Sigmoid colon (tissue), 7 donors: ENCODE data around the gene ZNF248. TPM values are rescaled to one million over a fixed set of nuclear protein-coding genes. Genes with fewer than 3 reads are reported as not detected.
"Not testable (repeated sequence)": the region's sequence is repeated elsewhere in the genome, so short reads cannot be mapped to it uniquely, and the experiment has no call there.

Experiments
- DNase-seq: peaks from one replicate; pipeline ENCODE4 v3.0.0-alpha.2; 2019
- H3K27ac ChIP-seq, 4 donors: fragments of 200-600 bp; sonication (generic); one replicate each; pipeline ENCODE4 v1.5.1; 2016 to 2019; ENCODE audit warnings: mild to moderate bottlenecking in 1 of 4
- H3K27me3 ChIP-seq, 3 donors: fragments of 200-600 bp; sonication (generic); one replicate each; pipeline ENCODE4 v1.5.1; 2019; ENCODE audit warnings: mild to moderate bottlenecking in 1 of 3
- H3K36me3 ChIP-seq, 4 donors: fragments of 200-600 bp; sonication (generic); one replicate each; pipeline ENCODE4 v1.5.1; 2016 to 2019
- H3K4me1 ChIP-seq, 4 donors: fragments of 200-600 bp; sonication (generic); one replicate each; pipeline ENCODE4 v1.5.1; 2017 to 2019
- H3K4me3 ChIP-seq, 4 donors: fragments of 200-600 bp; sonication (generic); one replicate each; pipeline ENCODE4 v1.5.1; 2017 to 2019; ENCODE audit warnings: mild to moderate bottlenecking in 2 of 4, moderate library complexity in 1 of 4
- H3K9me3 ChIP-seq, 4 donors: fragments of 200-600 bp in 3 of 4; sonication (generic) in 3 of 4; one replicate each; pipeline versions ENCODE4 v1.5.1 to v1.6.1; 2013 to 2019
- EP300 ChIP-seq, 4 donors: sonication (generic); formaldehyde crosslinking; IDR thresholded peaks; one replicate each; pipeline ENCODE4 v1.6.1; 2017; ENCODE audit warnings: antibody characterized with exemption in 4 of 4
- POLR2A ChIP-seq, 2 donors: fragments of 450-650 bp; IDR thresholded peaks; one replicate each; pipeline ENCODE4 v1.6.1; 2016; ENCODE audit warnings: antibody characterized with exemption in 2 of 2, mild to moderate bottlenecking in 2 of 2, moderate library complexity in 2 of 2
- POLR2AphosphoS5 ChIP-seq, 4 donors: sonication (generic); formaldehyde crosslinking; IDR thresholded peaks; one replicate each; pipeline ENCODE4 v1.6.1; 2017; ENCODE audit warnings: antibody characterized with exemption in 4 of 4
- WGBS, 2 donors: extraction: QIAGEN DNeasy Blood & Tissue Kit; methylation state at CpG; one replicate each; pipeline ENCODE4 v1.1.7; 2013; 5-methylcytosine and 5-hydroxymethylcytosine counted together
- intact Hi-C: fragments of 100-400 bp; cut with DNase I; formaldehyde crosslinking; loops from one replicate; pipeline ENCODE4 v1.15.1; 2023
- polyA plus RNA-seq, 3 donors: library from polyadenylated mRNA; stranded (reverse); fragments of 200-250 nt; gene quantifications; one replicate each; pipeline ENCODE4 v1.2.3, GENCODE V29; 2013
- total RNA-seq, 4 donors: library from RNA; depleted of rRNA; stranded (reverse); fragments of >200 nt; gene quantifications; one replicate each; pipeline ENCODE4 v1.1.0, GENCODE V29; 2016
- TF ChIP-seq, protein P1 (sequence below), 4 experiments: fragments of 450-650 bp in 3 of 4; fragments of 200-600 bp in 1 of 4; IDR thresholded peaks; one replicate each; pipeline ENCODE4 v1.5.1; 2016 to 2019; ENCODE audit warnings: antibody characterized with exemption in 4 of 4, mild to moderate bottlenecking in 3 of 4, moderate library complexity in 2 of 4
- donor health status: healthy with polysubstance abuse.
- donor health status: Bipolar disorder and iron deficiency.
- donor health status: healthy.

The ZNF248 gene
- total and polyA plus RNA-seq, 7 donors: 1.8 to 46.4 (median 40.2) TPM

DNA sequence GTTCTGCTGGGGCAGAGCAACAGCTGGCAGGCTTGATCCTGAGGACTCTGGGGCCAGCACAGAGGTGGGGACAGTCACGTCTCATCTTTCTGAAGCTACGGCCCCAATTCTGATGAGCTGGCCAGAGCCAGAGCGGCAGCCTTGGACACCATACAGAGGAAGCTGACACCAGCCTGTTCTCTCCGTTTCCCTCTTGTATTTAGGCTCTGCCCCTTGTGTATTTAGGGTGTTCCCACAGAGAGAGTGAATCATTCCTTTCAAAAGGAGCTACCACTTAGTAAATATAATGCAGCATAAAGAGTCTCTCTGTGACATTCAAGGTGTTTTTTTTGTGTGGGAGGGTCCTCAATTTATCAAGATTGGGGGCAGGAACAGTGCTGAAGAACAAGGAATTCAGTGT lies 109.2 kb downstream of the ZNF248 start:
- no peak overlapping the region for H3K27ac ChIP-seq
- TF ChIP-seq, protein P1, sequence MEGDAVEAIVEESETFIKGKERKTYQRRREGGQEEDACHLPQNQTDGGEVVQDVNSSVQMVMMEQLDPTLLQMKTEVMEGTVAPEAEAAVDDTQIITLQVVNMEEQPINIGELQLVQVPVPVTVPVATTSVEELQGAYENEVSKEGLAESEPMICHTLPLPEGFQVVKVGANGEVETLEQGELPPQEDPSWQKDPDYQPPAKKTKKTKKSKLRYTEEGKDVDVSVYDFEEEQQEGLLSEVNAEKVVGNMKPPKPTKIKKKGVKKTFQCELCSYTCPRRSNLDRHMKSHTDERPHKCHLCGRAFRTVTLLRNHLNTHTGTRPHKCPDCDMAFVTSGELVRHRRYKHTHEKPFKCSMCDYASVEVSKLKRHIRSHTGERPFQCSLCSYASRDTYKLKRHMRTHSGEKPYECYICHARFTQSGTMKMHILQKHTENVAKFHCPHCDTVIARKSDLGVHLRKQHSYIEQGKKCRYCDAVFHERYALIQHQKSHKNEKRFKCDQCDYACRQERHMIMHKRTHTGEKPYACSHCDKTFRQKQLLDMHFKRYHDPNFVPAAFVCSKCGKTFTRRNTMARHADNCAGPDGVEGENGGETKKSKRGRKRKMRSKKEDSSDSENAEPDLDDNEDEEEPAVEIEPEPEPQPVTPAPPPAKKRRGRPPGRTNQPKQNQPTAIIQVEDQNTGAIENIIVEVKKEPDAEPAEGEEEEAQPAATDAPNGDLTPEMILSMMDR (IDR thresholded peaks at IDR 0.05): no peak
- TF ChIP-seq EP300 (IDR thresholded peaks at IDR 0.05) (no peak), POLR2A (IDR thresholded peaks at IDR 0.05) (no peak), POLR2AphosphoS5 (IDR thresholded peaks at IDR 0.05) (no peak)
- DNase-seq: no peak
- H3K27me3 ChIP-seq: no peaks in the 10 kb centered on the region
- no peak overlapping the region for H3K4me3 ChIP-seq
- no peaks in the 10 kb centered on the region for H3K4me1 ChIP-seq
- intact Hi-C loops: no loop called here
- peaks cover 0 to 8% (median 0%) of the 10 kb centered on the region in 4 donors for H3K9me3 ChIP-seq
- WGBS, 2 donors: 78 to 83% methylated on average over 4 of the region's 4 CpGs
- no peaks in the 10 kb centered on the region for H3K36me3 ChIP-seq

DNA sequence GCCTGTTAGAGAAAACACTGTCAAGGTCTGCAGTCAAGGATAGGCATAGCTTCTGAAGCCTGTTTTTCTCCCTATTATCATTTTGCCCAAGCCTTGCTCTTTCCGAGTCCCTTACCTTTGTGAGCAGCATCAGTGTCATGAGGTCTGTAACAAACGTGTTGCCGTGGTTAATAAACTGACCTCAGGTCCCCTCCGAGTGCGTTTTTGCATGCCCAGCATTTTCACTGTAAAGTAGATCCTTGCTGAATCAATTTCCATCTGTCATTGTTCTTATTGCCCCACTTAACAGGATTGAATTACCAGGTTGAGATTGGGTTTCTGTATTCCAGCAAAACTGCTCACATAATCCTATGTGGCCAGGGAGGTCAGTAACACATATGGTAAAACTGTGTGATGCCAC lies 110.3 kb downstream of the ZNF248 start:
- peaks cover 0 to 5% (median 0%) of the 10 kb centered on the region in 4 donors for H3K9me3 ChIP-seq
- no peak for DNase-seq
- no peak overlapping the region for H3K27ac ChIP-seq
- no peaks in the 10 kb centered on the region for H3K4me1 ChIP-seq
- no peaks in the 10 kb centered on the region for H3K27me3 ChIP-seq
- intact Hi-C loops: no loop called here
- 78 to 80% methylated on average over 5 of the region's 5 CpGs for whole genome bisulfite sequencing, 2 donors
- H3K4me3 ChIP-seq: no peak overlapping the region
- TF ChIP-seq POLR2A (IDR thresholded peaks at IDR 0.05): no peak
- H3K36me3 ChIP-seq: no peaks in the 10 kb centered on the region

DNA sequence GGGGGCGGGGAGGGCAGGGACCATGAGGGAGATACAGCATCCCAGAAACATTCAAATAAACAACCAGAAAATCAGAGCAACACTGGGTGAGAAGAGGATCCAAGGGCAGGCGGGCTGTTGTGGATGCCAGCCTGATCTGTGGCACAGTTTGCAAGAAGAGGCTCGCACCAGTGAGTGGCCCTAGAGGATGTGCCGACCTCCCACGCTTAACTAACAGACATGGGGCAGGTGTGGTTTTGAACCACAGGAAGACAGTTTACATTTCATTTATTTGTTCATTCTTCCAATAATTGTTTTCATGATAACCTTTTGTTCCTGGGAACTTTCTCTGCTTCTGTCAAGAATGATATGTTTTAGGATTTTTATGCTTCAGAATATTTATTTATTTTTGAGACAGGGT lies 115.6 kb downstream of the ZNF248 start:
- no peak for TF ChIP-seq EP300 (IDR thresholded peaks at IDR 0.05)
- no peak for TF ChIP-seq POLR2A (IDR thresholded peaks at IDR 0.05)
- no peak for TF ChIP-seq POLR2AphosphoS5 (IDR thresholded peaks at IDR 0.05)
- TF ChIP-seq, protein P1 (IDR thresholded peaks at IDR 0.05): no peak
- intact Hi-C loops: no loop called here
- Histone ChIP-seq H3K27me3 (no peaks in the 10 kb centered on the region), H3K36me3 (no peaks in the 10 kb centered on the region), H3K27ac (no peak overlapping the region), H3K9me3 (peaks cover 0 to 2% (median 0%) of the 10 kb centered on the region in 4 donors), H3K4me3 (no peak overlapping the region), H3K4me1 (no peaks in the 10 kb centered on the region)
- no peak for DNase-seq
- 82 to 86% methylated on average over 5 of the region's 5 CpGs for WGBS, 2 donors

DNA sequence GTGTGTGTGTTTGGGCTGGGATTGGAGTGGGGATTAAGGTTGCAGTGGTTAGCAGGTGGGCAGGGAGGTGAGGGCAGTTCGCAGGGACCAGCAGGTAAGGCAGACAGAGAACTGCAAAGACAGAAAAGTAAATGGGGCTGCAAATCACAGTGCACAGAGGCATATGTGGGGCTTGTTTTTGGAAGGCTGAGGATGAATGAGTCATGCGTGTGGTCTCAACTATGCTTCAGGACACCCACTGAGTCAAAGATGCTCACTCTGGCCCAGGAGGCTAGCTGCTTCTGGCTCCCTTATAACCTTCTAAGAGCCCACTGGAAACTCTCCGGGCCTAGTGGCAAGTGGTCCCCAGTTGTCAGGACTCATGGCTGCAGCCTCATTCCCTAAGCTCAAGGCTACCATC lies 118.2 kb downstream of the ZNF248 start:
- intact Hi-C loops: no loop called here

DNA sequence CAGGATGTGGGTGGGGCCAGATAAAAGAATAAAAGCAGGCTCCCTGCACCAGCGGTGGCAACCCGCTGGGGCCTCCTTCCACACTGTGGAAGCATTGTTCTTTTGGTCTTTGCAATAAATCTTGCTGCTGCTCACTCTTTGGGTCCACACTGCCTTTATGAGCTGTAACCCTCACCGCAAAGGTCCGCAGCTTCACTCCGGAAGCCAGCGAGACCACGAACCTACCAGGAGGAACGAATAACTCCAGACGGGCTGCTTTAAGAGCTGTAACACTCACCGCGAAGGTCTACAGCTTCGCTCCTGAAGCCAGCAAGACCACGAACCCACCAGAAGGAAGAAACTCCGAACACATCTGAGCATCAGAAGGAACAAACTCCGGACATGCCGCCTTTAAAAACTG lies 119.2 kb downstream of the ZNF248 start:
- H3K36me3 ChIP-seq, H3K9me3 ChIP-seq, H3K4me3 ChIP-seq, DNase-seq, intact Hi-C loops, H3K4me1 ChIP-seq, H3K27ac ChIP-seq: not testable (repeated sequence)
- H3K27me3 ChIP-seq: peaks cover 0 to 13% (median 0%) of the 10 kb centered on the region in 3 donors
- 92 to 94% methylated on average over 16 of the region's 16 CpGs for WGBS, 2 donors

More for the DNA sequence above, 118.2 kb downstream of the ZNF248 start:
- WGBS, 2 donors: 83% methylated on average over 3 of the region's 3 CpGs
- Histone ChIP-seq H3K27ac (no peak overlapping the region), H3K27me3 (peaks cover 0 to 10% (median 0%) of the 10 kb centered on the region in 3 donors), H3K36me3 (no peaks in the 10 kb centered on the region), H3K9me3 (peaks cover 0 to 5% (median 0%) of the 10 kb centered on the region in 4 donors), H3K4me3 (no peak overlapping the region), H3K4me1 (no peaks in the 10 kb centered on the region)
- no peak for TF ChIP-seq EP300 (IDR thresholded peaks at IDR 0.05)
- TF ChIP-seq POLR2AphosphoS5 (IDR thresholded peaks at IDR 0.05): no peak
- no peak for TF ChIP-seq POLR2A (IDR thresholded peaks at IDR 0.05)
- TF ChIP-seq, protein P1 (IDR thresholded peaks at IDR 0.05): no peak
- no peak for DNase-seq

DNA sequence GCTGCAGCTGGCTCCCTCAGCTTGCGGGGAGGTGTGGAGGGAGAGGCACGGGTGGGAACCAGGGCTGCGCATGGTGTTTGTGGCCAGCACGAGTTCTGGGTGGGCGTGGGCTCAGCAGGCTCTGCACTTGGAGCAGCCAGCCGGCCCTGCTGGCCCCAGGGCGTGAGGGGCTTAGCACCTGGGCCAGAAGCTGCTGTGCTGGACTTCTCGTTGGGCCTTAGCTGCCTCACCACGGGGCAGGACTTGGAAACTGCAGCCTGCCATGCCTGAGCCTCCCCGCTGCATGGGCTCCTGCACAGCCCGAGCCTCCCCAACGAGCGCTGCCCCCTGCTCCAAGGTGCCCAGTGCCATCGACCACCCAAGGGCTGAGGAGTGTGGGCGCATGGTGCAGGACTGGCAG lies 120.1 kb downstream of the ZNF248 start:
- TF ChIP-seq POLR2A (IDR thresholded peaks at IDR 0.05) (no peak), EP300 (IDR thresholded peaks at IDR 0.05) (no peak), POLR2AphosphoS5 (IDR thresholded peaks at IDR 0.05) (no peak)
- TF ChIP-seq, protein P1 (IDR thresholded peaks at IDR 0.05): no peak
- Histone ChIP-seq H3K36me3 (no peaks in the 10 kb centered on the region), H3K9me3 (peaks cover 0 to 5% (median 0%) of the 10 kb centered on the region in 4 donors), H3K27me3 (peaks cover 0 to 14% (median 0%) of the 10 kb centered on the region in 3 donors), H3K4me3 (no peak overlapping the region), H3K4me1 (no peaks in the 10 kb centered on the region), H3K27ac (no peak overlapping the region)
- 81 to 84% methylated on average over 15 of the region's 15 CpGs for WGBS, 2 donors
- intact Hi-C loops: no loop called here
- DNase-seq: no peak
